Measurements from ENCODE around the gene SH3BGRL2.

DNA sequence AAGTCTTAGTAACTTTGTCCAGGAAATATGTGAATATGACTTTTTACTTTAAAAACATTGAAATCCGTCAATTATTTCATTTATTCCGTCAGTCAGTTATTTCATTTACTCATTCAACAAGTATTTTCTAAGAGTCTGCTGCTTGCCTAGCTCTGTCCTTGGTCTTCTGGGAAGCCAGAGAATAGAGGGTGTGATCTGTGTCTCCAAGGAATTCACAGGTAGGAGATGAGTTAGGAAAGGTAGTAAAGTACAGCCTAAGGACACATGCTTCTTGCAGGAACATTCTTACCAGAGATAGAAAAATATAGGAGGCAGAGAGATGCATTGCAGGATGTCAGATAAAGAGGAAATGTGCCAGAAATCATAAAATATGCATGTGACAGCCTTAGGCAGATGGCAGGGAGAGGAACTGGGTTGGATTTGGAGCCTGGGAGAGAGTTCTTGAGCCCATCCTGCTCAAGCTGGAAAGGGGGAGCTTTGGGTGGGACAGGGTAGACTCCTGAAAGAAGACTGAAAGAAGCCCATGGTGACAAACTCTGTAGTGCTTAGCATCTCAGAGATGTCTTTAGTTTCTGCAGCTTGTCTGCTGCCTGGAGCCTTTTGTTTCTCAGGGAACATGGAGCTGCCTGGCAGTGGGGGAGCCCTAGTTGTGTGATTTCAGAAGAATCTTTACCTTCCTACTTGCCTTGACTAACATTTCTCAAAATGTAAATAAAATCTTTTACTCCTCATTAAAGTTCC lies 3.5 kb downstream of the SH3BGRL2 start:
- TF ChIP-seq, protein P1, sequence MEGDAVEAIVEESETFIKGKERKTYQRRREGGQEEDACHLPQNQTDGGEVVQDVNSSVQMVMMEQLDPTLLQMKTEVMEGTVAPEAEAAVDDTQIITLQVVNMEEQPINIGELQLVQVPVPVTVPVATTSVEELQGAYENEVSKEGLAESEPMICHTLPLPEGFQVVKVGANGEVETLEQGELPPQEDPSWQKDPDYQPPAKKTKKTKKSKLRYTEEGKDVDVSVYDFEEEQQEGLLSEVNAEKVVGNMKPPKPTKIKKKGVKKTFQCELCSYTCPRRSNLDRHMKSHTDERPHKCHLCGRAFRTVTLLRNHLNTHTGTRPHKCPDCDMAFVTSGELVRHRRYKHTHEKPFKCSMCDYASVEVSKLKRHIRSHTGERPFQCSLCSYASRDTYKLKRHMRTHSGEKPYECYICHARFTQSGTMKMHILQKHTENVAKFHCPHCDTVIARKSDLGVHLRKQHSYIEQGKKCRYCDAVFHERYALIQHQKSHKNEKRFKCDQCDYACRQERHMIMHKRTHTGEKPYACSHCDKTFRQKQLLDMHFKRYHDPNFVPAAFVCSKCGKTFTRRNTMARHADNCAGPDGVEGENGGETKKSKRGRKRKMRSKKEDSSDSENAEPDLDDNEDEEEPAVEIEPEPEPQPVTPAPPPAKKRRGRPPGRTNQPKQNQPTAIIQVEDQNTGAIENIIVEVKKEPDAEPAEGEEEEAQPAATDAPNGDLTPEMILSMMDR (IDR thresholded peaks at IDR 0.05), result no peak
- TF ChIP-seq POLR2A (IDR thresholded peaks at IDR 0.05), result no peak
- no peak for TF ChIP-seq POLR2AphosphoS5 (IDR thresholded peaks at IDR 0.05)

Measured in prostate gland (tissue), 2 donors.